Liver (tissue), 9 donors: ENCODE data around the gene SMC4. TPM values are rescaled to one million over a fixed set of nuclear protein-coding genes. Genes with fewer than 3 reads are reported as not detected.

Experiments used
- DNase-seq: peaks from one replicate; pipeline ENCODE4 v3.0.0-alpha.2; 2017; ENCODE audit warnings: low spot score
- H3K27ac ChIP-seq, 2 donors: one replicate each; pipeline ENCODE4 v1.7.0; 2013; ENCODE audit warnings: inconsistent platforms in 2 of 2, low read length in 2 of 2, control low read depth in 1 of 2, low read depth in 1 of 2, mild to moderate bottlenecking in 1 of 2
- H3K27me3 ChIP-seq, 4 donors: one replicate each; pipeline versions ENCODE4 v1.6.1 to v1.7.0; 2013; ENCODE audit warnings: low read length in 3 of 4, inconsistent platforms in 1 of 4, mild to moderate bottlenecking in 1 of 4, moderate library complexity in 1 of 4; ENCODE audit not compliant: control insufficient read depth in 4 of 4, insufficient read depth in 4 of 4
- H3K36me3 ChIP-seq, 4 donors: one replicate each; pipeline versions ENCODE4 v1.6.1 to v1.7.0; 2013; ENCODE audit warnings: low read length in 3 of 4, mild to moderate bottlenecking in 3 of 4, low read depth in 1 of 4, moderate library complexity in 1 of 4; ENCODE audit not compliant: control insufficient read depth in 4 of 4, insufficient read depth in 3 of 4
- H3K4me1 ChIP-seq, 4 donors: one replicate each; pipeline versions ENCODE4 v1.6.1 to v1.7.0; 2013; ENCODE audit warnings: low read length in 3 of 4, mild to moderate bottlenecking in 3 of 4, moderate library complexity in 1 of 4; ENCODE audit not compliant: control insufficient read depth in 4 of 4, insufficient read depth in 4 of 4
- H3K4me3 ChIP-seq, 3 donors: one replicate each; pipeline versions ENCODE4 v1.6.1 to v1.7.0; 2013; ENCODE audit warnings: low read length in 3 of 3, control low read depth in 1 of 3, low read depth in 1 of 3, mild to moderate bottlenecking in 1 of 3
- H3K9ac ChIP-seq, 2 donors: one replicate each; pipeline ENCODE4 v1.7.0; 2013; ENCODE audit warnings: low read length in 2 of 2, mild to moderate bottlenecking in 2 of 2, moderate library complexity in 2 of 2, control low read depth in 1 of 2, low read depth in 1 of 2
- H3K9me3 ChIP-seq, 4 donors: one replicate each; pipeline versions ENCODE4 v1.6.1 to v1.7.0; 2013; ENCODE audit warnings: low read length in 3 of 4; ENCODE audit not compliant: control insufficient read depth in 4 of 4
- ATF3 ChIP-seq: IDR thresholded peaks from 2 replicates; pipeline ENCODE4 v1.6.1; 2016; ENCODE audit warnings: antibody characterized with exemption
- FOXA1 ChIP-seq: IDR thresholded peaks from 2 replicates; pipeline ENCODE4 v1.6.1; 2016; ENCODE audit warnings: antibody characterized with exemption
- GABPA ChIP-seq, 2 donors: IDR thresholded peaks in 1 of 2; conservative IDR thresholded peaks in 1 of 2; 2 replicates each; pipeline ENCODE4 v1.6.1; 2016; ENCODE audit warnings: antibody characterized with exemption in 2 of 2, mild to moderate bottlenecking in 1 of 2, moderate library complexity in 1 of 2
- HNF4A ChIP-seq, 2 donors: conservative IDR thresholded peaks; 2 replicates each; pipeline ENCODE4 v1.6.1; 2016; ENCODE audit warnings: antibody characterized with exemption in 2 of 2, mild to moderate bottlenecking in 2 of 2
- HNF4G ChIP-seq: IDR thresholded peaks from 2 replicates; pipeline ENCODE4 v1.6.1; 2016; ENCODE audit warnings: antibody characterized with exemption
- JUND ChIP-seq, 2 donors: IDR thresholded peaks; 2 replicates each; pipeline ENCODE4 v1.6.1; 2016; ENCODE audit warnings: antibody characterized with exemption in 2 of 2
- NR2F2 ChIP-seq: IDR thresholded peaks from 2 replicates; pipeline ENCODE4 v1.6.1; 2016; ENCODE audit warnings: antibody characterized with exemption
- RAD21 ChIP-seq, 2 donors: IDR thresholded peaks; 2 replicates each; pipeline ENCODE4 v1.6.1; 2016; ENCODE audit warnings: antibody characterized with exemption in 2 of 2, mild to moderate bottlenecking in 2 of 2
- REST ChIP-seq: IDR thresholded peaks from 2 replicates; pipeline ENCODE4 v1.6.1; 2016; ENCODE audit warnings: antibody characterized with exemption, mild to moderate bottlenecking
- RXRA ChIP-seq, 2 donors: IDR thresholded peaks; 2 replicates each; pipeline ENCODE4 v1.6.1; 2017 to 2018; ENCODE audit warnings: antibody characterized with exemption in 2 of 2, mild to moderate bottlenecking in 1 of 2
- SP1 ChIP-seq: IDR thresholded peaks from 2 replicates; pipeline ENCODE4 v1.6.1; 2018; ENCODE audit warnings: antibody characterized with exemption, mild to moderate bottlenecking
- TAF1 ChIP-seq: conservative IDR thresholded peaks from 2 replicates; pipeline ENCODE4 v1.6.1; 2016; ENCODE audit warnings: antibody characterized with exemption, mild to moderate bottlenecking
- ZBTB33 ChIP-seq: IDR thresholded peaks from 2 replicates; pipeline ENCODE4 v1.6.1; 2016; ENCODE audit warnings: antibody characterized with exemption
- WGBS: extraction: QIAGEN DNeasy Blood & Tissue Kit; methylation state at CpG from one replicate; pipeline ENCODE4 v1.1.7; 2013; 5-methylcytosine and 5-hydroxymethylcytosine counted together
- polyA plus RNA-seq, 2 donors: library from polyadenylated mRNA; stranded (reverse) in 1 of 2; unstranded in 1 of 2; fragments of 200-250 nt in 1 of 2; fragments of >200 nt in 1 of 2; fragmentation: Nextera tagmentation in 1 of 2; extraction: Ambion mirVana in 1 of 2; gene quantifications; one replicate each; pipeline versions ENCODE4 v1.2.1 to v1.2.3, GENCODE V29; 2013 to 2015
- total RNA-seq, 2 donors: library from RNA; depleted of rRNA; stranded (reverse); fragments of >200 nt; gene quantifications; one replicate each; pipeline ENCODE4 v1.2.3, GENCODE V29; 2014
- TF ChIP-seq, protein P1 (sequence below): IDR thresholded peaks from 2 replicates; pipeline ENCODE4 v1.6.1; 2016; ENCODE audit warnings: antibody characterized with exemption
- donor health status: healthy.
- donor health status: healthy.
- donor health status: healthy.
- donor health status: healthy.
- donor health status: healthy.

The SMC4 gene
- total and polyA plus RNA-seq, 4 donors: 6.7 to 161 (median 17.1) TPM

GRCh38 chr3:160417311-160417710, 17.9 kb downstream of the SMC4 start (continued):
- no peak for TF ChIP-seq REST
- TF ChIP-seq, protein P1, sequence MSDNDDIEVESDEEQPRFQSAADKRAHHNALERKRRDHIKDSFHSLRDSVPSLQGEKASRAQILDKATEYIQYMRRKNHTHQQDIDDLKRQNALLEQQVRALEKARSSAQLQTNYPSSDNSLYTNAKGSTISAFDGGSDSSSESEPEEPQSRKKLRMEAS: no peak
- no peak for TF ChIP-seq SP1
- no peak for TF ChIP-seq HNF4G
- no peak for TF ChIP-seq RXRA (IDR thresholded peaks at IDR 0.05)
- TF ChIP-seq HNF4A (conservative IDR thresholded peaks at IDR 0.05): no peak
- TF ChIP-seq ATF3: no peak
- TF ChIP-seq TAF1: no peak
- TF ChIP-seq ZBTB33: no peak

- Histone ChIP-seq H3K9me3 (no peaks in the 10 kb centered on the region), H3K4me3 (no peak overlapping the region), H3K36me3 (peaks cover 7 to 48% (median 31%) of the 10 kb centered on the region in 4 donors), H3K27ac (no peak overlapping the region), H3K9ac (no peak overlapping the region), H3K4me1 (no peaks in the 10 kb centered on the region), H3K27me3 (no peaks in the 10 kb centered on the region)
- WGBS: 95% methylated on average over 11 of the region's 11 CpGs
- TF ChIP-seq RXRA (IDR thresholded peaks at IDR 0.05) (no peak), JUND (IDR thresholded peaks at IDR 0.05) (no peak), RAD21 (IDR thresholded peaks at IDR 0.05) (no peak), FOXA1 (no peak), TAF1 (no peak), GABPA (IDR thresholded peaks at IDR 0.05 in 1 of 2, conservative IDR thresholded peaks at IDR 0.05 in 1 of 2) (no peak), ZBTB33 (no peak), NR2F2 (no peak), ATF3 (no peak)
- TF ChIP-seq, protein P1: no peak
- DNase-seq: no peak
These were observed 28.5 kb downstream of the SMC4 start for GRCh38 chr3:160427832-160428424.
